ENCODE data around the gene SGCA.

DNA sequence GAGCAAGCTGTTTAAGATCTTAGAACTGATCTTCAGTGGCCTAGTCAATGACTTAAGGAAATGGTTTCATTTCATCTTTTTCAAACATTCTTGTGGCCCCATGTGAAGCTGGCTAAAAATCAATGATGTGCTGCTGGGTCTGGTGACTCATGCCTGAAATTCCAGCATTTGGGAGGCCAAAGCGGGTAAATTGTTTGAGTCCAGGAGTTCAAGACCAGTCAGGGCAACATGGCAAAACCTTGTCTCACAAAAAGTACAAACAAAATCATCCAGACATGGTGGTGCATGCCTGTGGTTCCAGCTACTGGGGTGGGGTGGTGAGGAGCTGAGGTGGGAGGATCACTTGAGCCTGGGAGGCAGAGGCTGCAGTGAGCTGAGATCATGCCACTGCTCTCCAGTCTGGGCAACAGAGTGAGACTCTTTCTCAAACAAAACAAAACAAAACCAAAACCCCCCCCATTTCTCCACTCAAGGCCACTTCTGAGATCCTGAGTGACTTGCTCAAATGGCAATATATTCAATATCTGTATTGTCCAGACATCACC lies 53.0 kb downstream of the SGCA start:
- TF ChIP-seq AHR (CRISPR knock-in tag; IDR thresholded peaks at IDR 0.05) (no peak), MXI1 (IDR thresholded peaks at IDR 0.05; ENCODE audit: borderline replicate concordance, low read depth, low read length) (no peak), HNRNPH1 (optimal IDR thresholded peaks at IDR 0.05; ENCODE audit: low read depth, low read length) (no peak), ZNF782 (CRISPR knock-in tag; IDR thresholded peaks at IDR 0.05; ENCODE audit: borderline replicate concordance) (no peak), ZSCAN29 (CRISPR knock-in tag; conservative IDR thresholded peaks at IDR 0.05) (peak; percentile 88; the same call in 1 of the 2 replicates), MYNN (CRISPR knock-in tag; IDR thresholded peaks at IDR 0.05; ENCODE audit: low read depth) (no peak), SRF (IDR thresholded peaks at IDR 0.05; ENCODE audit: low read depth, low read length) (no peak)
- TF ChIP-seq, protein P1, sequence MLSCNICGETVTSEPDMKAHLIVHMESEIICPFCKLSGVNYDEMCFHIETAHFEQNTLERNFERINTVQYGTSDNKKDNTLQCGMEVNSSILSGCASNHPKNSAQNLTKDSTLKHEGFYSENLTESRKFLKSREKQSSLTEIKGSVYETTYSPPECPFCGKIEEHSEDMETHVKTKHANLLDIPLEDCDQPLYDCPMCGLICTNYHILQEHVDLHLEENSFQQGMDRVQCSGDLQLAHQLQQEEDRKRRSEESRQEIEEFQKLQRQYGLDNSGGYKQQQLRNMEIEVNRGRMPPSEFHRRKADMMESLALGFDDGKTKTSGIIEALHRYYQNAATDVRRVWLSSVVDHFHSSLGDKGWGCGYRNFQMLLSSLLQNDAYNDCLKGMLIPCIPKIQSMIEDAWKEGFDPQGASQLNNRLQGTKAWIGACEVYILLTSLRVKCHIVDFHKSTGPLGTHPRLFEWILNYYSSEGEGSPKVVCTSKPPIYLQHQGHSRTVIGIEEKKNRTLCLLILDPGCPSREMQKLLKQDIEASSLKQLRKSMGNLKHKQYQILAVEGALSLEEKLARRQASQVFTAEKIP (CRISPR knock-in tag; IDR thresholded peaks at IDR 0.05; ENCODE audit: borderline replicate concordance) = no peak
- TF ChIP-seq, protein P2, sequence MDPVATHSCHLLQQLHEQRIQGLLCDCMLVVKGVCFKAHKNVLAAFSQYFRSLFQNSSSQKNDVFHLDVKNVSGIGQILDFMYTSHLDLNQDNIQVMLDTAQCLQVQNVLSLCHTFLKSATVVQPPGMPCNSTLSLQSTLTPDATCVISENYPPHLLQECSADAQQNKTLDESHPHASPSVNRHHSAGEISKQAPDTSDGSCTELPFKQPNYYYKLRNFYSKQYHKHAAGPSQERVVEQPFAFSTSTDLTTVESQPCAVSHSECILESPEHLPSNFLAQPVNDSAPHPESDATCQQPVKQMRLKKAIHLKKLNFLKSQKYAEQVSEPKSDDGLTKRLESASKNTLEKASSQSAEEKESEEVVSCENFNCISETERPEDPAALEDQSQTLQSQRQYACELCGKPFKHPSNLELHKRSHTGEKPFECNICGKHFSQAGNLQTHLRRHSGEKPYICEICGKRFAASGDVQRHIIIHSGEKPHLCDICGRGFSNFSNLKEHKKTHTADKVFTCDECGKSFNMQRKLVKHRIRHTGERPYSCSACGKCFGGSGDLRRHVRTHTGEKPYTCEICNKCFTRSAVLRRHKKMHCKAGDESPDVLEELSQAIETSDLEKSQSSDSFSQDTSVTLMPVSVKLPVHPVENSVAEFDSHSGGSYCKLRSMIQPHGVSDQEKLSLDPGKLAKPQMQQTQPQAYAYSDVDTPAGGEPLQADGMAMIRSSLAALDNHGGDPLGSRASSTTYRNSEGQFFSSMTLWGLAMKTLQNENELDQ (CRISPR knock-in tag; IDR thresholded peaks at IDR 0.05; ENCODE audit: borderline replicate concordance) = no peak
- TF ChIP-seq, protein P3, sequence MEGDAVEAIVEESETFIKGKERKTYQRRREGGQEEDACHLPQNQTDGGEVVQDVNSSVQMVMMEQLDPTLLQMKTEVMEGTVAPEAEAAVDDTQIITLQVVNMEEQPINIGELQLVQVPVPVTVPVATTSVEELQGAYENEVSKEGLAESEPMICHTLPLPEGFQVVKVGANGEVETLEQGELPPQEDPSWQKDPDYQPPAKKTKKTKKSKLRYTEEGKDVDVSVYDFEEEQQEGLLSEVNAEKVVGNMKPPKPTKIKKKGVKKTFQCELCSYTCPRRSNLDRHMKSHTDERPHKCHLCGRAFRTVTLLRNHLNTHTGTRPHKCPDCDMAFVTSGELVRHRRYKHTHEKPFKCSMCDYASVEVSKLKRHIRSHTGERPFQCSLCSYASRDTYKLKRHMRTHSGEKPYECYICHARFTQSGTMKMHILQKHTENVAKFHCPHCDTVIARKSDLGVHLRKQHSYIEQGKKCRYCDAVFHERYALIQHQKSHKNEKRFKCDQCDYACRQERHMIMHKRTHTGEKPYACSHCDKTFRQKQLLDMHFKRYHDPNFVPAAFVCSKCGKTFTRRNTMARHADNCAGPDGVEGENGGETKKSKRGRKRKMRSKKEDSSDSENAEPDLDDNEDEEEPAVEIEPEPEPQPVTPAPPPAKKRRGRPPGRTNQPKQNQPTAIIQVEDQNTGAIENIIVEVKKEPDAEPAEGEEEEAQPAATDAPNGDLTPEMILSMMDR (CRISPR knock-in tag; IDR thresholded peaks at IDR 0.05) = no peak
- TF ChIP-seq, protein P4, sequence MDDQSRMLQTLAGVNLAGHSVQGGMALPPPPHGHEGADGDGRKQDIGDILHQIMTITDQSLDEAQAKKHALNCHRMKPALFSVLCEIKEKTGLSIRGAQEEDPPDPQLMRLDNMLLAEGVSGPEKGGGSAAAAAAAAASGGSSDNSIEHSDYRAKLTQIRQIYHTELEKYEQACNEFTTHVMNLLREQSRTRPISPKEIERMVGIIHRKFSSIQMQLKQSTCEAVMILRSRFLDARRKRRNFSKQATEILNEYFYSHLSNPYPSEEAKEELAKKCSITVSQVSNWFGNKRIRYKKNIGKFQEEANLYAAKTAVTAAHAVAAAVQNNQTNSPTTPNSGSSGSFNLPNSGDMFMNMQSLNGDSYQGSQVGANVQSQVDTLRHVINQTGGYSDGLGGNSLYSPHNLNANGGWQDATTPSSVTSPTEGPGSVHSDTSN (CRISPR knock-in tag; IDR thresholded peaks at IDR 0.05; ENCODE audit: borderline replicate concordance) = no peak
- TF ChIP-seq, protein P5, sequence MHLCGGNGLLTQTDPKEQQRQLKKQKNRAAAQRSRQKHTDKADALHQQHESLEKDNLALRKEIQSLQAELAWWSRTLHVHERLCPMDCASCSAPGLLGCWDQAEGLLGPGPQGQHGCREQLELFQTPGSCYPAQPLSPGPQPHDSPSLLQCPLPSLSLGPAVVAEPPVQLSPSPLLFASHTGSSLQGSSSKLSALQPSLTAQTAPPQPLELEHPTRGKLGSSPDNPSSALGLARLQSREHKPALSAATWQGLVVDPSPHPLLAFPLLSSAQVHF (CRISPR knock-in tag; IDR thresholded peaks at IDR 0.05) = no peak
- TF ChIP-seq, protein P6, sequence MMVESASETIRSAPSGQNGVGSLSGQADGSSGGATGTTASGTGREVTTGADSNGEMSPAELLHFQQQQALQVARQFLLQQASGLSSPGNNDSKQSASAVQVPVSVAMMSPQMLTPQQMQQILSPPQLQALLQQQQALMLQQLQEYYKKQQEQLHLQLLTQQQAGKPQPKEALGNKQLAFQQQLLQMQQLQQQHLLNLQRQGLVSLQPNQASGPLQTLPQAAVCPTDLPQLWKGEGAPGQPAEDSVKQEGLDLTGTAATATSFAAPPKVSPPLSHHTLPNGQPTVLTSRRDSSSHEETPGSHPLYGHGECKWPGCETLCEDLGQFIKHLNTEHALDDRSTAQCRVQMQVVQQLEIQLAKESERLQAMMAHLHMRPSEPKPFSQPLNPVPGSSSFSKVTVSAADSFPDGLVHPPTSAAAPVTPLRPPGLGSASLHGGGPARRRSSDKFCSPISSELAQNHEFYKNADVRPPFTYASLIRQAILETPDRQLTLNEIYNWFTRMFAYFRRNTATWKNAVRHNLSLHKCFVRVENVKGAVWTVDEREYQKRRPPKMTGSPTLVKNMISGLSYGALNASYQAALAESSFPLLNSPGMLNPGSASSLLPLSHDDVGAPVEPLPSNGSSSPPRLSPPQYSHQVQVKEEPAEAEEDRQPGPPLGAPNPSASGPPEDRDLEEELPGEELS (CRISPR knock-in tag; IDR thresholded peaks at IDR 0.05) = 0 out of 2 replicates have a peak, but pooled peaks have one; percentile 26
